Nephron (organoid): ENCODE measurements around the gene PLEKHM3.

Source experiments
- H3K27ac Mint-ChIP-seq, 3 experiments: 2 replicates each; pipeline ENCODE4 v1.8.0; 2020; ENCODE audit warnings: mixed read lengths in 3 of 3, mild to moderate bottlenecking in 2 of 3, moderate library complexity in 1 of 3
- H3K27me3 Mint-ChIP-seq: 2 replicates; pipeline ENCODE4 v1.8.0; 2021; ENCODE audit warnings: low read depth, mild to moderate bottlenecking, moderate library complexity, mixed read lengths
- H3K36me3 Mint-ChIP-seq: 2 replicates; pipeline ENCODE4 v1.8.0; 2020; ENCODE audit warnings: low read depth, mixed read lengths
- H3K4me1 Mint-ChIP-seq: 2 replicates; pipeline ENCODE4 v1.8.0; 2020; ENCODE audit warnings: mixed read lengths
- H3K4me3 Mint-ChIP-seq, 3 experiments: 2 replicates each; pipeline ENCODE4 v1.8.0; 2020; ENCODE audit warnings: mild to moderate bottlenecking in 3 of 3, mixed read lengths in 3 of 3, moderate library complexity in 2 of 3
- H3K9me3 Mint-ChIP-seq: 2 replicates; pipeline ENCODE4 v1.8.0; 2020; ENCODE audit warnings: mixed read lengths
- TF ChIP-seq, protein P1 (sequence below), 3 experiments: fragments of 200-600 bp; sonication (generic); IDR thresholded peaks; one replicate each; pipeline ENCODE4 v1.5.0; 2021; ENCODE audit warnings: antibody characterized with exemption in 3 of 3; ENCODE audit not compliant: unreplicated experiment in 3 of 3

The PLEKHM3 gene

DNA sequence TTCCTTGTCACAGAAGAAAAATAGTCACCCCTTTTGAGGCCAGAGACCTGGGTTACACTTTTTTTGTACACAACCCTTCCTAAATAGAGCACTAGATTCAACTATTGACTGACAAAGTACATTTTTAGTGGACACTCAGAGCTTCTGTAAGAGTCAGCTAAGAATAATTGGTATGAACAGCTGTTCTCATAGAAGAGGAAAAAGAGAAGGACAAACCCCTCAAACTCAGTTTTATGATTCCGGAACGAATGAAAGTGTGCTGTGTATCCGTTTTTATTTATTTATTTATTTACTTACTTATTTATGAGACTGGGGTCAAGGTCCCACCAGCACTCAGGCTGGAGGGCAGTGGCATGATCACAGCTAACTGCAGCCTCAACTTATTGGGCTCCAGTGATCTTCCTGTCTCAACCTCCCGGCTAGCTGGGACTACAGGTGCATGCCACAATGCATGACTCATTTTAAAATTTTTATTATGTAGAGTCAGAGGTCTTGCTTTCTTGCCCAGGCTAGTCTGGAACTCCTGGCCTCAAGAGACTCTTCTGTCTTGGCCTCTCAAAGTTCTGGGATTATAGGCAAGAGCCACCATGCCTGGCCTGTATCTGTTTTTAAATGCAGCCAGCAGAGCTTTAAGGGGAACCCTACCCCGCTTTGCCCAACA lies 219.6 kb downstream of the PLEKHM3 start:
- Mint-ChIP-seq H3K9me3 (no peaks in the 10 kb centered on the region), H3K27me3 (peaks cover 9% of the 10 kb centered on the region)

GRCh38 chr2:207802650-207803049 lies 222.7 kb downstream of the PLEKHM3 start:
- TF ChIP-seq, protein P1, sequence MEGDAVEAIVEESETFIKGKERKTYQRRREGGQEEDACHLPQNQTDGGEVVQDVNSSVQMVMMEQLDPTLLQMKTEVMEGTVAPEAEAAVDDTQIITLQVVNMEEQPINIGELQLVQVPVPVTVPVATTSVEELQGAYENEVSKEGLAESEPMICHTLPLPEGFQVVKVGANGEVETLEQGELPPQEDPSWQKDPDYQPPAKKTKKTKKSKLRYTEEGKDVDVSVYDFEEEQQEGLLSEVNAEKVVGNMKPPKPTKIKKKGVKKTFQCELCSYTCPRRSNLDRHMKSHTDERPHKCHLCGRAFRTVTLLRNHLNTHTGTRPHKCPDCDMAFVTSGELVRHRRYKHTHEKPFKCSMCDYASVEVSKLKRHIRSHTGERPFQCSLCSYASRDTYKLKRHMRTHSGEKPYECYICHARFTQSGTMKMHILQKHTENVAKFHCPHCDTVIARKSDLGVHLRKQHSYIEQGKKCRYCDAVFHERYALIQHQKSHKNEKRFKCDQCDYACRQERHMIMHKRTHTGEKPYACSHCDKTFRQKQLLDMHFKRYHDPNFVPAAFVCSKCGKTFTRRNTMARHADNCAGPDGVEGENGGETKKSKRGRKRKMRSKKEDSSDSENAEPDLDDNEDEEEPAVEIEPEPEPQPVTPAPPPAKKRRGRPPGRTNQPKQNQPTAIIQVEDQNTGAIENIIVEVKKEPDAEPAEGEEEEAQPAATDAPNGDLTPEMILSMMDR (IDR thresholded peaks at IDR 0.05; ENCODE audit: unreplicated experiment in 3 of 3): no peak
- Mint-ChIP-seq H3K27me3 (peaks cover 6% of the 10 kb centered on the region), H3K36me3 (no peaks in the 10 kb centered on the region), H3K27ac (no peak overlapping the region), H3K4me3 (no peak overlapping the region), H3K4me1 (no peaks in the 10 kb centered on the region), H3K9me3 (no peaks in the 10 kb centered on the region)

More for the DNA sequence above, 219.6 kb downstream of the PLEKHM3 start:
- H3K4me1 Mint-ChIP-seq: peaks cover 8% of the 10 kb centered on the region
- TF ChIP-seq, protein P1 (IDR thresholded peaks at IDR 0.05; ENCODE audit: unreplicated experiment in 3 of 3): no peak
- no peaks in the 10 kb centered on the region for H3K36me3 Mint-ChIP-seq
- peak overlapping the region in 1 of 3 experiments; percentile 33 for H3K27ac Mint-ChIP-seq
- H3K4me3 Mint-ChIP-seq: no peak overlapping the region

DNA sequence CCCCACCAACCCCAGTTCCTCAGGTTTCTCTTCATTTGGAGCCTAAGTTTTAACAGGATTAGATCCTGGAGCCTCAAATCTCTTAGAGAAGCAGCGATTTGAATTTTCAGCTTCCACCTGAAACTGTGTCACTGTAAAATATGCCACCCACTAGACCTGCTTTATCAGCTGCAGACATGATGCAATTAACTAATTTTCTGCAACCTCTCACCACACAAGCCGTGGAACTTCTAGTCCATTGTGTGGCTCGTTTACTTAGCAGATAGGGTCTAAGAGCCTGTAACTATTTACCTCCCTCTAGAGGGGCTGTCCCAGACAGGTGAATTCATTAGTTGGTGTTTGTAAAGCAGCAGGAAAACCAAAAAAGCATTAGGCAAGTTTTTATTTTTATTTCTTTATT lies 224.1 kb downstream of the PLEKHM3 start:
- Mint-ChIP-seq H3K27me3 (no peaks in the 10 kb centered on the region), H3K4me3 (no peak overlapping the region), H3K9me3 (no peaks in the 10 kb centered on the region), H3K4me1 (no peaks in the 10 kb centered on the region), H3K27ac (no peak overlapping the region), H3K36me3 (no peaks in the 10 kb centered on the region)
- TF ChIP-seq, protein P1 (IDR thresholded peaks at IDR 0.05; ENCODE audit: unreplicated experiment in 3 of 3): no peak

- peak overlapping the region in 1 of 3 experiments; percentile 48 for H3K4me3 Mint-ChIP-seq
- no peaks in the 10 kb centered on the region for H3K4me1 Mint-ChIP-seq
- H3K36me3 Mint-ChIP-seq: no peaks in the 10 kb centered on the region
- TF ChIP-seq, protein P1 (IDR thresholded peaks at IDR 0.05; ENCODE audit: unreplicated experiment in 3 of 3): no peak
- H3K27me3 Mint-ChIP-seq: no peaks in the 10 kb centered on the region
- H3K9me3 Mint-ChIP-seq: no peaks in the 10 kb centered on the region
- H3K27ac Mint-ChIP-seq: peak overlapping the region; percentile 89 to 96 (median 94)
These were observed 228.6 kb downstream of the PLEKHM3 start for GRCh38 chr2:207796585-207797350.

DNA sequence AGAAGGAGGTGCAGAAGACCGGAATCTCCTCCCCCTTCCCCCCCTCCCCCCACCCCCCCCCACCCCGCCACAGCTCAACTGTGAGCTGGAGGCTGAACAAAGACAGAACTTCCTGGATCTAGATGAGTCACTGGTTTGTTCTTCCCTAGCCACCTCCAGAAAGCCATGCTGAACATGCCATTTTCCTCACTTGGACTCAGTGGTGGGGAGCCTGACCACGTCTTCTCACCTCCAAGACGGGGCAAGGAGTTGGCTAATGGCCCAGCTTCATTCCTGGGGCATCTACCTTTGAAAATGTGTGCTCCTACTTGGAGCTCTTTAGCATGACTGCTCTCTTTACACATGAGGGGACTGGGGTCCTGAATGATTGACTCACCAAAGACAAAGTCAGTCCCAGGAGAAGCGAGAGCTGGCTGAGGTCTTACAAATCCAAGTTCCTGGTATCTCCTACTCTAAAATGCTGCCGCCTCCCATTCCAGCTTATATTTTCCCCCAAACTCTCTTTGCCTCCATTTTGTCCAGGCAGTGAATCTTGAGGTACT lies 233.0 kb downstream of the PLEKHM3 start:
- Mint-ChIP-seq H3K4me1 (no peaks in the 10 kb centered on the region), H3K4me3 (no peak overlapping the region), H3K27me3 (peaks cover 16% of the 10 kb centered on the region), H3K9me3 (no peaks in the 10 kb centered on the region), H3K27ac (no peak overlapping the region), H3K36me3 (no peaks in the 10 kb centered on the region)
- TF ChIP-seq, protein P1 (IDR thresholded peaks at IDR 0.05; ENCODE audit: unreplicated experiment in 3 of 3): no peak
